Activated CD8-positive, alpha-beta memory T cell treated with anti-CD3 and anti-CD28 coated beads, Interleukin-2, amount 50 U/mL, for 24 hours (primary cell): Measurements from ENCODE around the gene GALP.
"Not testable (repeated sequence)": the region's sequence is repeated elsewhere in the genome, so short reads cannot be mapped to it uniquely, and the experiment has no call there.

Experiments
- DNase-seq: peaks from one replicate; pipeline ENCODE4 v3.0.0-alpha.2; 2020; ENCODE audit errors: extremely low read depth

GALP gene

DNA sequence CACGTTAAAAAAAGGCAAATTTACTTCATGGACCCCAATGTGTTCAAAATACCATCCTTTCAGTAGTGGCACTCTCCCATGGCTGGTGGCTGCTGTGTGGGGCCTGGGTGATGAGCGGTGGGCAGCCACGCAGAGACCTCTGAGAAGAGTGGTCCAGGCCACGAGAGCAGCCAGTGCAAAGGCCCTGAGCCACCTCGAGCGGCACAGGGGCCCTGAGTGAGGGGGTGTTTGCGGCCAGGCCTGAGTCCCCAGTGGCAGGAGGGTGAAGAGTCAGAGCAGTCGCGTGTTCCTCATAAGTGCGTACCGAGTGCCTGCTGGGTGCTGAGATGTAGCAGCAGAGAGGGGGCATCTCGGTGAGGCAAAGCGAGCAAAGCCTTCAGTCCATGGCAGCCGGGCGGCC is 27.7 kb upstream of the GALP start:
- DNase-seq = no peak

DNA sequence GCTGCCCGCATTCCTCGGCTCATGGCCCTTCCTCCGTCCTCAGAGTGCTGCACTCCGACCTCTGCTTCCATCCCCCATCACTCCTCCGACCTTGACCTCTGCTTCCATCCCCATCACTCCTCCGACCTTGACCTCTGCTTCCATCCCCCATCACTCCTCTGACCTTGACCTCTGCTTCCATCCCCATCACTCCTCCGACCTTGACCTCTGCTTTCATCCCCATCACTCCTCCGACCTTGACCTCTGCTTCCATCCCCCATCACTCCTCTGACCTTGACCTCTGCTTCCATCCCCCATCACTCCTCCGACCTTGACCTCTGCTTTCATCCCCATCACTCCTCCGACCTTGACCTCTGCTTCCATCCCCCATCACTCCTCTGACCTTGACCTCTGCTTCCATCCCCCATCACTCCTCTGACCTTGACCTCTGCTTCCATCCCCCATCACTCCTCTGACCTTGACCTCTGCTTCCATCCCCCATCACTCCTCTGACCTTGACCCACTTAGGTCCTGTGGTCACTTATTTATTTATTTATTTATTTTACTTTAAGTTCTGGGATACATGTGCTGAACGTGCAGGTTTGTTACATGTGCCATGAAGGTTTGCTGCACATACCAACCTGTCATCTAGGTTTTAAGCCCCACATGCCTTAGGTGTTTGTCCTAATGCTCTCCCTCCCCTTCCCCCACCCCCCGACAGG is 26.7 kb upstream of the GALP start:
- not testable (repeated sequence) for DNase-seq

GRCh38 chr19:56149656-56150038 is 26.2 kb upstream of the GALP start:
- no peak for DNase-seq

DNA sequence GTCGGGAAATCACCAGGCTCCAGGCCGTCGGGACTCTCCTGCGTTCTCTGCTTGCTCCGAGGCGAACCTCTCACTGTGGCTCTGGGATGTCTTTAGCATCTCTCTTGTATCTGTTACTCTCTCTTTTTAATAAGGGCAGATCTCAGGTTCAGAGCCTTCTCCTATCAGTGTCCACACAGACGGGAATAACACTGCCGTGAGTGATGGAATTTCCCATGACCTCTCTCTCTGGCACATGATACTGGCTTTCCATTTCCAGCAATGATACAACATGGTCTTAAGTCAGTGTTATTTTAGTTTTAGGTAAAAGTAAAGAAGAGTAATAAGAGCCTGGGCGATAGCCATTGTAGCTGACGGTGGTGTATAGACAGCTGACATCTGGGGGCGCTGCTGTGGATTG is 25.4 kb upstream of the GALP start:
- no peak for DNase-seq

DNA sequence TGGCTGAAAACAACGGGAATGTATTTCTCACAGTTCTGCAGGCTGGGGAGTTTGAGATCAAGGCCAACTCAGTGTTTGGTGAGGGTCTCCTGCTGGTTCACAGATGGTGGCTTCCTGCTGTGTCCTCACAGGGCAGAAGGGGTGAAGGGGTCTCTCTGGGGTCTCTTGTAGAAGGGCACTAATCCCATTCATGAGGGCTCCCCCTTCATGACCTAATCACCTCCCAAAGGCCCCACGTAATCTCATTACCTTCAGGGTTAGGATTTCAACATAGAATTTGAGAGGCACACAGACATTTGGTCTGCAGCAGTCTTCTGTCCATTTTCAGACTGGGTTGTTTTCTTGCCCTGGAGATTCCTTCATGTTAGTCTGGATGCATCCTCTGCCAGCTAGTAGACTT is 23.2 kb upstream of the GALP start:
- no peak for DNase-seq

DNA sequence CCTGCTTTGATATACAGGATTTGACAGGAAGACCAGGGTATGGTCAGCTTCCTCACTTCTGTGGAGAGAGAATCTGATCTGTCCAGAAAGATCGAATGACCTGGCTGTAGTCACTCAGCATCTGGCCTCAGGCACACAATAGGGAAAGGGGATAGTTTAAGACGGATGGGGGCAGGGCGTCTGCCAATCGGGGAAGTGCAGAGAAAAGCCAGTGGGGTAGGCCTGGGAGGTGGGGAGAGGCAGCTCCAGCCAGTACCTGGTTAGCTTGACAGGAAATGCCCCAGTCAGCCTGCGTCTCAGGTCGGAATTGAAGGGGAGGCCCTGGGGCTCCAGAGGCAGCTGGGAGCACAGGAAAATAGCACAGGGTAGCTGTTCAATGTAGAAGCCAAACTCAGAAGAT is 22.3 kb upstream of the GALP start:
- no peak for DNase-seq

GRCh38 chr19:56155124-56155687 is 20.6 kb upstream of the GALP start:
- no peak for DNase-seq

DNA sequence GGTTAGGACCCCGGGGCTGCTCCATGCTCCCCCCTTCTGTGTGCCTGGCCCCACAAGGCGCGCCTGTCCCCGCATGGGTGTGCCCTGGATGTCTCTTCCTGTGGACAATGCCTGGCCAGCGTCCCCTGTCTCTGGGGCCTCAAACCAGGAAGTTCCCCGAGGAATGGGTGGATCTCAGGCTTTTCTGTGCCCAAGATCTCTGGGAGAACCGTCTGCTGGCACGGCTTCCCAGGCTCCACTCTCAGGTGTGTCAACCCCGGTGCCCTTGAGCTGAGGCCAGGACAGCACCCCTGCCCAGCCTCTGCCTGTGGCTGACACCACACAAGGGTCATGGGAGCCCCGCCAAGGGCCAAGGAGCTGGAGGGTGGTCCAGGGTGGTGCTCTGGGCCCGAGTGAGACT is 19.0 kb upstream of the GALP start:
- no peak for DNase-seq

DNA sequence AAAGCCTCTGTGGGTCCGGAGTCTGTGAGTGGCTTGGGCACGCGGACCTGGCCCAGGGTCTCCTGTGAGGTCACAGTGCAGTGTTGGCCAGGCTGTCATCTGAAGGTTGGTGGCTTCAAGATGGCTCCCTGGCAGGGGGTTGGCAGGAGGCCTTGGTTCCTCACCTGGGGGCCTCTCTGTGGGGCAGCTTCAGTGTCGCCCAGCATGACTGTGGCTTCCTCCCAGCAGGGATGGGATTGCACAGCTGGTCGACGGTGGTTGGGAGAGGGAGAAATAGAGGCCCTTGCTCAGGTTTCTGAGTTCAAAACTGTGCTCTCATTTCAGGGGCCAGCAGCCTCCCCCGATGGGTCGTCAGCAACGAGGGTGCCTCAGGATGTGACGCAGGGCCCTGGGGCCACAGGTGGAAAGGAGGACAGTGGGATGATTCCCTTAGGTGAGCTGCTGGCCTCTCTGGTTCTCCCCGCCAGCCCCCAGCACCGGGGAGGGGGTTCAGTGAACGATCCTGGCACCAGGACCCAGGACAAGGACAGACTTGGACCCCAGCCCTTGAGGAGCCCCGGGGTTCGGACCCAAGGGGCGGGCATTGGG is 17.5 kb upstream of the GALP start:
- DNase-seq = no peak

GRCh38 chr19:56159009-56159559 is 16.7 kb upstream of the GALP start:
- no peak for DNase-seq

DNA sequence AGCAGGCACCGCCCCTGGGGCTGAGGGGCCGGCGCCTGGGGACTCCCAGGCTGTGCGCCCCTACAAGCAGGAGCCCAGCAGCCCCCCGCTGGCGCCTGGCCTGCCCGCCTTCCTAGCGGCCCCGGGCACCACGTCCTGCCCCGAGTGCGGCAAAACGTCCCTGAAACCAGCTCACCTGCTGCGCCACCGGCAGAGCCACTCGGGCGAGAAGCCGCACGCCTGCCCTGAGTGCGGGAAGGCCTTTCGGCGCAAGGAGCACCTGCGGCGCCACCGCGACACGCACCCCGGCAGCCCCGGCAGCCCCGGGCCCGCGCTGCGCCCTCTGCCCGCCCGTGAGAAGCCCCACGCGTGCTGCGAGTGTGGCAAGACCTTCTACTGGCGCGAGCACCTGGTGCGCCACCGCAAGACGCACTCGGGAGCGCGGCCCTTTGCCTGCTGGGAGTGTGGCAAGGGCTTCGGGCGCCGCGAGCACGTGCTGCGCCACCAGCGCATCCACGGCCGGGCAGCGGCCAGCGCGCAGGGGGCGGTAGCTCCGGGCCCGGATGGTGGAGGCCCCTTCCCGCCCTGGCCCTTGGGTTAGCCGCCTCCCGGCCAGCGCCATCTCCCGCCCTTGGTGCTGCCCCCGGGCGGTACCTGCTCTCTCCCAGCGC is 16.1 kb upstream of the GALP start:
- DNase-seq = no peak

- no peak for DNase-seq
Observed at GRCh38 chr19:56161534-56161933, 14.3 kb upstream of the GALP start.

GRCh38 chr19:56162258-56162657 is 13.6 kb upstream of the GALP start:
- DNase-seq = no peak

DNA sequence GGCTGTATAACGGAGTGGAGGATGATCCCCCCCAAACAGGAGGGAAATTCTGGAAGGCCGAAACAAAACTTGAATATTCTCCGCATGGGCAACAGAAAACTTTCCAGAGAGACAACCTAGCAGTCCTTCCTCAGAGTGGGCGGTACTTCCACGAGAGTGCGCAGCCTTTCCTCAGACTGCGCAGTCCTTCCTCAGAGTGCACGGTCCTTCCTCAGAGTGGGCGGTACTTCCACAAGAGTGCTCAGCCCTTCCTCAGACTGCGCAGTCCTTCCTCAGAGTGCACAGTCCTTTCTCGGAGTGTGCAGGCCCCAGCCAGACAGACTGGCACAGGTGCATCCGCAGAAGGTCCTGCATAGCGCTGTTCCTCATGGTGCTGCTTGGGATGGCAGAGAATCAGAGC is 12.7 kb upstream of the GALP start:
- DNase-seq = no peak

DNA sequence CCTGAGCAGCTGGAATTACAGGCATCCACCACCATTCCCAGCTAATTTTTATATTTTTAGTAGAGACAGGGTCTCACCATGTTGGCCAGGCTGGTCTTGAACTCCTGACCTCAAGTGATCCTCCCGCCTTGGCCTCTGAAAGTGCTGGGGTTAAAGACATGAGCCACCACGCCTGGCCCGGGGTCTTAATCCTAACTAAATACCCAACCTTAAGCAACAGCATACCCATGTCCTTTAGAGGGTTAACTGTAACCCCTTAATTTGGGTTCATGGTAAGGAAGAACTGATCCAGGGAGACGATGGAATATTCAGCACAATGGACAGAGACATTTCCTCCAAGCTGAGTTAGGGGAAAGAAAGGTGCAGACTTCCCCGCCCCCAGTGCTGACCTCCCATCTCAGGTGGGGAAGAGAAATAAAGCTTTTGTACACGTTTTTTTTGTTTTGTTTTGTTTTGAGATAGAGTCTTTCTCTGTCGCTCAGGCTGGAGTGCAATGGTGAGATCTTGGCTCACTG is 8.7 kb upstream of the GALP start:
- DNase-seq = no peak

GRCh38 chr19:56170261-56170660 is 5.5 kb upstream of the GALP start:
- no peak for DNase-seq

GRCh38 chr19:56174086-56174485 is 1.7 kb upstream of the GALP start:
- no peak for DNase-seq

GRCh38 chr19:56174550-56174949 is 1.3 kb upstream of the GALP start:
- no peak for DNase-seq

- not testable (repeated sequence) for DNase-seq
Observed at GRCh38 chr19:56176310-56176709, 502 bp downstream of the GALP start.

- DNase-seq = no peak
Observed at GRCh38 chr19:56176881-56177280, 1.1 kb downstream of the GALP start.

- DNase-seq = no peak
Observed at GRCh38 chr19:56177564-56178243, 1.9 kb downstream of the GALP start.

GRCh38 chr19:56189785-56190184 is 14.0 kb downstream of the GALP start:
- DNase-seq = no peak
